Neutrophil (primary cell): ENCODE data around the gene GBX1.

Source experiments
- H3K27ac ChIP-seq: fragments of 200-600 bp; sonication (generic); 2 replicates; pipeline ENCODE4 v1.5.1; 2016; ENCODE audit warnings: mild to moderate bottlenecking, moderate library complexity
- H3K27me3 ChIP-seq: fragments of 200-600 bp; sonication (generic); 2 replicates; pipeline ENCODE4 v1.6.0; 2016; ENCODE audit warnings: mild to moderate bottlenecking
- H3K36me3 ChIP-seq: fragments of 200-600 bp; sonication (generic); 2 replicates; pipeline ENCODE4 v1.5.1; 2017
- H3K4me1 ChIP-seq, 2 experiments: fragments of 200-600 bp in 1 of 2; sonication (generic) in 1 of 2; 1 replicate in 1 of 2; 2 replicates in 1 of 2; pipeline versions ENCODE4 v1.5.1 to v1.6.1; 2013 to 2016; ENCODE audit warnings: low read depth in 1 of 2, low read length in 1 of 2, mild to moderate bottlenecking in 1 of 2, moderate library complexity in 1 of 2; ENCODE audit not compliant: control insufficient read depth in 1 of 2, insufficient read depth in 1 of 2
- H3K4me3 ChIP-seq, 2 experiments: fragments of 200-600 bp in 1 of 2; sonication (generic) in 1 of 2; 1 replicate in 1 of 2; 2 replicates in 1 of 2; pipeline ENCODE4 v1.5.1; 2013 to 2016; ENCODE audit warnings: low read depth in 1 of 2, low read length in 1 of 2, mild to moderate bottlenecking in 1 of 2, moderate library complexity in 1 of 2
- H3K9me3 ChIP-seq: fragments of 200-600 bp; sonication (generic); 2 replicates; pipeline ENCODE4 v1.5.1; 2016
- CTCF ChIP-seq: fragments of 200-600 bp; sonication (generic); IDR thresholded peaks from 2 replicates; pipeline ENCODE4 v1.5.1; 2016; ENCODE audit warnings: antibody characterized with exemption

Gene GBX1

DNA sequence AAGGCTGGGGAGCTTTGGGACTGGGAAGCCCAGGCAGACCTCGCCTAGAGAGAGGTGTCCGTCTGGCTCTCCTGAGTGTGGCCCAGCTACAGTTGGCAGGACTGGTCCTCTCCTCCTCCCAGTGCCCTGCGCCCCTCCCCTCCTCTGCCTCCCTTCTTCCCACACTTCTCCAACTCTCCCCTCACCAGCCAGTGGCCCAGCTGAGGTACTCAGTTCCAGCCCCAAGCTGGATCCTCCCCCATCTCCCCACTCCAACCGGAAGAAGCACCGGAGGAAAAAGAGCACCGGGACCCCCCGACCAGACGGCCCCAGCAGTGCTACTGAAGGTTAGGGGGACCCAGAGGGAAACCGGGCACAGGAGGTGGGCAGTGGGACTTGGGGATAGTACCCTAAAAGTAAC is 27.7 kb downstream of the GBX1 start:
- no peak for TF ChIP-seq CTCF
- Histone ChIP-seq H3K4me3 (no peak overlapping the region), H3K27me3 (no peaks in the 10 kb centered on the region), H3K9me3 (no peaks in the 10 kb centered on the region), H3K4me1 (no peaks in the 10 kb centered on the region), H3K27ac (no peak overlapping the region), H3K36me3 (peaks cover 8% of the 10 kb centered on the region)

GRCh38 chr7:151139071-151139790 is 28.3 kb downstream of the GBX1 start:
- Histone ChIP-seq H3K27me3 (no peaks in the 10 kb centered on the region), H3K9me3 (no peaks in the 10 kb centered on the region), H3K4me1 (no peaks in the 10 kb centered on the region), H3K36me3 (peaks cover 14% of the 10 kb centered on the region), H3K4me3 (no peak overlapping the region), H3K27ac (no peak overlapping the region)
- no peak for TF ChIP-seq CTCF

DNA sequence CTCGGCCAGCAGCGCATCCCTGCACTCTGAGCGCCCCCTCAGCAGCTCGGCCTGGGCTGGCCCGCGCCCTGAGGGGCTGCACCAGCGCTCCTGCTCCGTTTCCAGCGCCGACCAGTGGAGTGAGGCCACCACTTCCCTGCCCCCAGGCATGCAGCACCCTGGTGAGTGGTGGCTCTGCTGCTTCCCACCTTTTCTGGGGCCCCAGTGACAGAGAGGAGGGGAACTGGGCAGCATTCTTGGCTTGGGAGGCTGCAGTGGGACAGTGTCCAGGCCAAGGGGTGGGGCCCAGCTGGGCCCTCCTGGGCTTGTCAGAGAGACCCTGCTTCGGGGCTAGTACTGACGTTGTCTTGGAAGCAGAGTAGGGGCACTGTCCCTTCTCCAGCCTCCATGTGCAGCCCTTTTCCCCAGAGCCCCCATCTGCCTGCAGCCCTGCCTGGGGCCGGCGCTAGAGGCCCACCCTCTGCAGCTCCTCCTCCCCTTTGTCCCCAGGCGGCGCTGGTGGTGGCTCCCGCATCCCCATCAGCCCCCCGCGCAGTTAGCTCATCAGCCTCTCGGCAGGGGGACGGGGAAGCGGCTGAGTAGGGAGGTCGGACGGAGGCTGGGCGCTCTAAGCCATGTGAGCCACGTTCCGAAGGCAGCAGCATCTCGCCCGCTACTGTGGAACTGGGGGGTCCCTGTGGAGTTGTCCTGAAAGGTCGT is 29.2 kb downstream of the GBX1 start:
- Histone ChIP-seq H3K27ac (no peak overlapping the region), H3K36me3 (peaks cover 12% of the 10 kb centered on the region), H3K4me3 (no peak overlapping the region), H3K9me3 (no peaks in the 10 kb centered on the region), H3K4me1 (no peaks in the 10 kb centered on the region), H3K27me3 (no peaks in the 10 kb centered on the region)
- TF ChIP-seq CTCF: no peak

- peaks cover 12% of the 10 kb centered on the region for H3K36me3 ChIP-seq
- H3K4me3 ChIP-seq: no peak overlapping the region
- H3K9me3 ChIP-seq: no peaks in the 10 kb centered on the region
- no peak for TF ChIP-seq CTCF
- H3K27ac ChIP-seq: no peak overlapping the region
- no peaks in the 10 kb centered on the region for H3K27me3 ChIP-seq
- no peaks in the 10 kb centered on the region for H3K4me1 ChIP-seq
These were observed 29.7 kb downstream of the GBX1 start for GRCh38 chr7:151137791-151138152.

- Histone ChIP-seq H3K36me3 (peaks cover 12% of the 10 kb centered on the region), H3K4me1 (no peaks in the 10 kb centered on the region), H3K9me3 (no peaks in the 10 kb centered on the region), H3K4me3 (no peak overlapping the region), H3K27ac (no peak overlapping the region), H3K27me3 (no peaks in the 10 kb centered on the region)
- no peak for TF ChIP-seq CTCF
These were observed 30.3 kb downstream of the GBX1 start for GRCh38 chr7:151137076-151137675.
